Smooth muscle cell (in vitro differentiated cells): Measurements from ENCODE around the gene SHANK2. TPM values are rescaled to one million over a fixed set of nuclear protein-coding genes. Genes with fewer than 3 reads are reported as not detected.

Source experiments
- DNase-seq: peaks from one replicate; lab custom pipeline; 2025; ENCODE audit not compliant: unreplicated experiment; lab: John Stamatoyannopoulos, UW
- H2AFZ ChIP-seq: fragments of 200-600 bp; sonication (generic); 2 replicates; pipeline ENCODE4 v1.6.0; 2016; ENCODE audit warnings: antibody characterized with exemption, low read depth, mild to moderate bottlenecking
- H3F3A ChIP-seq: fragments of 200-600 bp; sonication (generic); 2 replicates; pipeline ENCODE4 v1.6.0; 2017; ENCODE audit warnings: antibody characterized with exemption, low read depth
- H3K27ac ChIP-seq: fragments of 200-600 bp; sonication (generic); 2 replicates; pipeline ENCODE4 v1.5.1; 2016; ENCODE audit warnings: low read depth, mild to moderate bottlenecking
- H3K27me3 ChIP-seq: fragments of 200-600 bp; sonication (generic); 2 replicates; pipeline ENCODE4 v1.6.1; 2016; ENCODE audit warnings: low read depth, mild to moderate bottlenecking
- H3K36me3 ChIP-seq: fragments of 200-600 bp; sonication (generic); 2 replicates; pipeline ENCODE4 v1.5.1; 2016; ENCODE audit warnings: low read depth
- H3K4me1 ChIP-seq: fragments of 200-600 bp; sonication (generic); 2 replicates; pipeline ENCODE4 v1.5.1; 2016; ENCODE audit warnings: low read depth
- H3K4me2 ChIP-seq: fragments of 200-600 bp; sonication (generic); 2 replicates; pipeline ENCODE4 v1.6.0; 2016; ENCODE audit warnings: mild to moderate bottlenecking
- H3K4me3 ChIP-seq: fragments of 200-600 bp; sonication (generic); 2 replicates; pipeline ENCODE4 v1.5.1; 2016; ENCODE audit warnings: mild to moderate bottlenecking
- H3K79me2 ChIP-seq: fragments of 200-600 bp; sonication (generic); 2 replicates; pipeline ENCODE4 v1.6.0; 2016; ENCODE audit warnings: low read depth, mild to moderate bottlenecking
- H3K9ac ChIP-seq: fragments of 200-600 bp; sonication (generic); 2 replicates; pipeline ENCODE4 v1.6.0; 2016; ENCODE audit warnings: low read depth
- H3K9me3 ChIP-seq: fragments of 200-600 bp; sonication (generic); replicated peaks from 2 replicates; pipeline ENCODE4 v1.5.1; 2016; ENCODE audit warnings: low read depth
- H4K20me1 ChIP-seq: fragments of 200-600 bp; sonication (generic); 2 replicates; pipeline ENCODE4 v1.6.0; 2016; ENCODE audit warnings: low read depth
- CTCF ChIP-seq: fragments of 200-600 bp; sonication (generic); IDR thresholded peaks from 2 replicates; pipeline ENCODE4 v1.5.1; 2017; ENCODE audit warnings: borderline replicate concordance, mild to moderate bottlenecking, antibody characterized with exemption; ENCODE audit not compliant: insufficient read depth, poor library complexity, severe bottlenecking
- WGBS: methylation state at CpG from one replicate; pipeline ENCODE4 v1.1.7; 2016; ENCODE audit warnings: low lambda C conversion rate; 5-methylcytosine and 5-hydroxymethylcytosine counted together
- polyA plus RNA-seq: library from polyadenylated mRNA; unstranded; fragments of >200 nt; fragmentation: Nextera tagmentation; extraction: Ambion mirVana; gene quantifications from 2 replicates; pipeline ENCODE4 v1.2.1, GENCODE V29; 2016
- total RNA-seq: library from RNA; depleted of rRNA; stranded (reverse); fragments of >200 nt; gene quantifications from 2 replicates; pipeline ENCODE4 v1.2.3, GENCODE V29; 2014

The SHANK2 gene
- total and polyA plus RNA-seq, 2 experiments from 2014 or later: 1.5 to 9.9 TPM

DNA sequence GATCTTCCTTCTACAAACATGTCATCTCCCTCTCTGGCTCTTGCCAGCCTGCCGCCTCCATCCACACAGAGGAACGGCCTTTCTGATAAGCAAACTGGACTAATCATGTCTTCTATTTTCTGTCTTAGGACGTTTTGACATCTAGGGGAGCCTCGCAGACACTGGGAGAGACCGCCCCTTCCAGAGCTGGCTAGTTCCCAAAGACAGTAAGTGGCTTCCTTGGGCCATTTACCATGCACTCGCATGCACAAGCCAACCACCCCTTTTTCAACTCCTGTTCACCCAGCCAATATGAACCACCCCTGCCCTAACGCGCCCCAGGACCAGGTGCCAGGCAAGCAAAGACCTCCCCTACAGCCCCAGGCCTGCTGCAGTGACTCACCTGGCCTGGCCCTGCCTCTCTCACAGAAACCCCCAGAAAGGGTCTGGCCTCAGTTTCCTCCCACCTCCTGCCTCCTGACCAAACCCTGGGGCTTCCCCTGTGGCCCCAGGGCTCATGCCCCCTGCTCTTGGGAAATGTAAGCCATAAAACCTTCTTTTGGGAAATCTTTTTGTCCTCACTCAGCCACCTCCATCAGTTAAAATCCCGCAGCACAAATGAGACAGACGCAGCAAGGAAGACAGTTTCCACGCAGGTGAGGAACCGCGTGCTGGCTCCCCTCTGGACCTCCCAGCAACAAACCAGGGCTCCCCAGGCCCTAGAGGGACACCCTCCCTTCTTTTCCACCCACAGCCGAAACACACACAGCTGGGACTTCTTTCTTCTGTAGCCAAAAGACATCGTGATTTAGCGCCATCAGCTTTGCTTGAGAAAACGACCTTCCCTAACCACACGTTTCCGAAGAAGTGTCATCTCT, 38.5 kb downstream of the SHANK2 start:
- H2AFZ ChIP-seq: no peak overlapping the region
- no peak overlapping the region for H3K4me3 ChIP-seq
- no peaks in the 10 kb centered on the region for H3K4me1 ChIP-seq
- H3K9ac ChIP-seq: no peak overlapping the region
- H3K27me3 ChIP-seq: peaks cover 8% of the 10 kb centered on the region
- H3K27ac ChIP-seq: no peak overlapping the region
- no peaks in the 10 kb centered on the region for H3K9me3 ChIP-seq
- no peaks in the 10 kb centered on the region for H3K79me2 ChIP-seq
- H3K4me2 ChIP-seq: no peak overlapping the region
- H3F3A ChIP-seq: no peaks in the 10 kb centered on the region
- no peak for DNase-seq
- 88% methylated on average over 19 of the region's 19 CpGs for WGBS
- no peaks in the 10 kb centered on the region for H3K36me3 ChIP-seq
- no peak for TF ChIP-seq CTCF
- no peaks in the 10 kb centered on the region for H4K20me1 ChIP-seq

DNA sequence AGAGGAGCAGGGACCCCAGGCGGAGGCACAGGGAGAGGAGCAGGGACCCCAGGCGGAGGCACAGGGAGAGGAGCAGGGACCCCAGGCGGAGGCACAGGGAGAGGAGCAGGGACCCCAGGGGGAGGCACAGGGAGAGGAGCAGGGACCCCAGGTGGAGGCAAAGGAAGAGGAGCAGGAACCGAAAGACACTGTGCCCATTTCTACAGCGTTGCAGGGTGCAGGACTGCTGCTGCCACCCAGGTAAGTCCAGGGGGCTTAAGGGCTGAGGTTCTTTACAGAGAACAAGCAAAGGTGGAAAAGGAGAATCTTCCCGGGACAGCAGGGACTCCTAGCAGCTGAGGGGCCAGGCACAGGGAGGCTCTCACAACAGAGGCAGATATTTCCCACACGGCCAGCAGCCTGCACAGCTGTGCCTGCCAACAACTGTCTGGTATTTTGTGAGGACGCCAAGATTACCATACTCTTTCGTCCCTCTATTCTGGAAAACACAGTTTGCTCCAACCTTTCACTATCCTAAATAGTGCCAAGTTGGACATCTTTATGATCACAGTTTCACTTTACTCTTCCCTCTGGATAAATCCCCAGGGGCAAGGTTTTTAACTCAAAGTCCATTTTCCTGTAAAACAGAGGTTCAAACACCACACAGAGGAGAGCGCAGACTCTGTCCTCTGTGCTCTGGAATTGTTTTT, 39.4 kb downstream of the SHANK2 start:
- Histone ChIP-seq H3K27me3 (peaks cover 8% of the 10 kb centered on the region), H3K4me3 (no peak overlapping the region), H4K20me1 (no peaks in the 10 kb centered on the region), H3K9ac (no peak overlapping the region), H3F3A (no peaks in the 10 kb centered on the region), H3K9me3 (no peaks in the 10 kb centered on the region), H3K79me2 (no peaks in the 10 kb centered on the region), H3K27ac (no peak overlapping the region), H3K36me3 (no peaks in the 10 kb centered on the region), H3K4me1 (no peaks in the 10 kb centered on the region), H2AFZ (no peak overlapping the region), H3K4me2 (no peak overlapping the region)
- no peak for TF ChIP-seq CTCF
- DNase-seq: no peak
- 79% methylated on average over 10 of the region's 10 CpGs for WGBS

GRCh38 chr11:71211631-71212030, 40.7 kb downstream of the SHANK2 start:
- WGBS: 93% methylated on average over 2 of the region's 2 CpGs
- TF ChIP-seq CTCF: no peak
- Histone ChIP-seq H3K36me3 (no peaks in the 10 kb centered on the region), H4K20me1 (no peaks in the 10 kb centered on the region), H3K4me1 (no peaks in the 10 kb centered on the region), H3K79me2 (no peaks in the 10 kb centered on the region), H3K27me3 (peaks cover 8% of the 10 kb centered on the region), H3K4me2 (no peak overlapping the region), H3K9me3 (no peaks in the 10 kb centered on the region), H3F3A (no peaks in the 10 kb centered on the region), H3K9ac (no peak overlapping the region), H3K27ac (no peak overlapping the region), H2AFZ (no peak overlapping the region), H3K4me3 (no peak overlapping the region)
- no peak for DNase-seq
